Stimulated activated CD8-positive, alpha-beta memory T cell treated with anti-CD3 and anti-CD28 coated beads, Interleukin-15, amount 100 ng/mL, for 4 hours (primary cell): ENCODE results near the gene OR8B2.
A peak's percentile ranks its signal among the peaks of the same experiment; 100 is the strongest.
"Not testable (repeated sequence)": the region's sequence is repeated elsewhere in the genome, so short reads cannot be mapped to it uniquely, and the experiment has no call there.

Experiments
- DNase-seq, 2 donors: peaks; one replicate each; pipeline ENCODE4 v3.0.0-alpha.2; 2020; ENCODE audit warnings: low read depth in 2 of 2

The OR8B2 gene

DNA sequence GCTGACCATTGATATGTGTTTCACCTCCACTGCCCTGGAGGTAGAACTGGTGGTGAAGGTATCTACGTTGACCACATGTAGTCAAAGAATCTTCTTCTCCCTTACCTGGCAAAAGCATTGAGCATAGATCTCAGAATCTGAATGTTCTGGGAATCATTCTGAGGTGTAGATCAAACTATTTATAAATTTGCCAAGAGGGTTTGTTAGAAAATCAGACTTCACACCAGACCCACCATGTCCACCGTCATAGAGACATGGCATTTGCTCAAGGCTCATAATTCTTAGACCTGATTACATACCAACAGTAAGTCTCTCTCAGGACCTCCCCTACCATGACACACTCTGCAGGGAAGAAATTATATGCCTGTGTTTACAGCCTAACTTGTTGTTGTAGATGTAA is at the start of gene OR8B2:
Gene OR8B2 (minus strand): TSS at position 101 of the 400 bp plus-strand sequence. CDS start 1,156 bp downstream, outside the sequence.
- no peak for DNase-seq

DNA sequence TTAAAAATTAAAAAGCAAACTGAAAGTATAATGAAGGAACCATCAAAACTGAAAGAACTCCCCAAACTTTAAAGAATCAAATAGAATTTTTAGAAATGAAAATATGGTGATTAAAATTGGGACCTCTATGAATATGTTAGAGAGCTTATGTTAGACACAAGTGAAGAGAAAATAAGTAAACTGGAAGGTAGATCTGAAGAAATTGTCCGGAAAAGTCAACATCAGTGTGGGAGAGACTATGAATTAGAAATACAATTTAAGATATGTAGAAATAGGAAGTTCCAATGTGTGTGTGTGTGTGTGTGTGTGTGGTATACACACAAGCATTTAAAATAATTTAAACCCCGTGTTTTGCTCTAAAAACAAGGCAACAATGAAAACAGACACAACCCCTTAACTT is 45.3 kb upstream of the OR8B2 start:
- DNase-seq = no peak

- DNase-seq = no peak
These were observed 40.2 kb upstream of the OR8B2 start, which contains the start of gene OR8B4 for GRCh38 chr11:124424384-124424921. OR8B4 (minus strand) TSS chr11:124424871; CDS start chr11:124424871, 0 bp downstream.

- DNase-seq = no peak
These were observed 36.7 kb upstream of the OR8B2 start for GRCh38 chr11:124421043-124421442.

DNA sequence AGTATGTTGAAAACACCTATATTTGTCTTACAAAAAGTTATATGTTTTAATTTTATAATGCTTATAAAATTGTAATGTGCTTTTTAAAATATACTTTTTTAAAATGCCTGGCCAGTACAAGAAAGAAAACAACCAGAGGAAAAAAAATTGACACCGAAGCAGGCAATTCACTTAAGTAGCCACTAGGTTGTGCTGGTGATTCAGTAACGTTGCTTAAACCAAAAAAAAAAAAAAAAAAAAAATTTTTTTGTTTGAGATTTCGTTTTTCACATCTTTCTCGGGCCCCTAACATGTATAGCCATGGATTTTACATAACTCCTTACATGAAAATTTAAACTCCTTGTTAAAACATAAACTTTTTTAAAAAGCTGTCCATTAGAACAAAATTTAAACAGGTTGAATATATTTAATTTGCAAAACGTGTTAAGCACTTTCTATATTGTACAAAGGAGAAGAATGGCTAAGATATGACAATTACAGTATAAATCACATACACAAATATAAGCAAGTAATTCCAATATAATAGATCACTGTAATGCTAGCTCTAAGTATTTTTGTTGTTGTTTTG is 31.1 kb upstream of the OR8B2 start:
- DNase-seq = no peak

DNA sequence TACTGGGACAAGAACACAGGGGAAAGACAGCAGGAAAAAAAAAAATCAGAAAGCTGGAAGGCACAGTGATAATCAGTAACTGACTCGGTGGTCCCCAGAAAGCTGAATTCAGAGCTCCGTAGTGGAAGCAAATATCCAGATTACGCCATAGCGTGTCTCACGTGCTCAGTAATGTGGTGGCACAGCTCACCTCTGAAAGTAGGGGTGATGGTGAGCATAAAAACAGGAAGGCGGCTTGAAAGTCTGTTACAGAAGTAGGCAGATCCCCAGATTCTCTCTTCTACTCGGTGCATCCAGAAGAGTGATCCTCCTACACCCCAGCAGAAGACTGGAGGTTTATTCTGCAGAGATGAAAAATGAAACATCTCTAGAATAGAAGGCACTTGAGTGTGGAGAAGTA is 25.6 kb upstream of the OR8B2 start:
- no peak for DNase-seq

DNA sequence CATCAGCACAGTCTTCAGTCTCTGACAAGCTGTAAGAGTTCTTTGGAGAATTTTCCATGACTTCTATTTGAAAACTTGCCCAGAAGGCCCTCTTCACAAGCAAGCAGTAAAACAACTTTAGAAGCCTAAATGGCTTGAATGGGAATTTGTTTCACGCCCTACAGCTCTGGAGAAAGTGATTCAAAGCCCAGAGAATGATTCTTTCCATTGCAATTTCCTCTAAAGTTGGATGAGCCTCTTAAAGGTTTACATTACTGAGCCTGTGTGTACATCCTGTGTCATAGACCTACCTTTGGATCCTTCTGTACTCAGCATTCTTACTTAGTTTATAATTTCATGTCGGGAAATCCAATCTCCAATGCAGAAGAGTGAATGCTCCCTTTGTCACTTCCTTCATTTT is 21.3 kb upstream of the OR8B2 start:
- no peak for DNase-seq

- DNase-seq = not testable (repeated sequence)
These were observed 18.9 kb upstream of the OR8B2 start for GRCh38 chr11:124403186-124403585.

- peak in 1 of 2 donors; percentile 3 for DNase-seq
These were observed 18.1 kb upstream of the OR8B2 start for GRCh38 chr11:124402326-124402922.

DNA sequence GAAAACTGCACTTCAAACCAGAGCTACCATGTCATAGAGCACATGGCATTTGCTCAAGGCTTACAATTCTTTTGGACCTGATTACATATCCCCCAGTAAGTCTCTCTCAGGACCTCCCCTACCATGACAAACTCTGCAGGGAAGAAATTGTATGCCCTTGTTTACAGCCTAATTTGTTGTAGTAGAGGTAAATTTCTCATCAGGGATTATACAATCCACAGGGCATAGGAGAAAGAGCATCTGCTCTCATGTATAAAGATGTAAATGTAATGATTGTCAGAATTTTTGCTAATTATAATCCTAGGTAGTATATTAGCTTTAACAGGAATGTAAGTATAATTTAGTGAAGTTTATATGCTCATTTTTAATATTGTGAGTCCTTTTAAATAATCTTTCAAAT is 14.6 kb upstream of the OR8B2 start, which contains the start of gene OR8B3:
Gene OR8B3 (minus strand): TSS at position 101 of the 400 bp plus-strand sequence. CDS start 1,673 bp downstream, outside the sequence.
- no peak for DNase-seq

- not testable (repeated sequence) for DNase-seq
These were observed 12.5 kb upstream of the OR8B2 start for GRCh38 chr11:124396847-124397246.

DNA sequence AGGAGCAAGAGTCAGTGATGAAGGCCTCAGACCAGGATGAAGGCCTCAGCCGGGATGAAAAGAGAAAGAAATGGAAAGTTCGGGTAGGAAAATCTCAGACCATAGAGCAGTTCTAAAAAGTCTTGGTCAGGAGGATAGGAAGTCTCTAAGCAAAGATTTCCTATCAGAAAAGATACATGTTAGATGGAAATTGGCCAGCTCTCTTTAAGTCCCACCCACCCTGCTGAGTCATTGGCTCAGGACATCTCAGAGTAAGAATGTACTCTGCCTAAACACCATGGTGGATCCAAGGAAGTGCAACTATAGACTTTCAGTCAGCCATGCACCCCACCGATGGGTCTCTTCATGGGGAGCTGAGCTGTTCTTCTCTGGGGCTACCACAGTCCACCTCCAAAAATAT is 10.1 kb upstream of the OR8B2 start:
- no peak for DNase-seq

- DNase-seq = not testable (repeated sequence)
These were observed 1.4 kb downstream of the OR8B2 start for GRCh38 chr11:124382857-124383256.

DNA sequence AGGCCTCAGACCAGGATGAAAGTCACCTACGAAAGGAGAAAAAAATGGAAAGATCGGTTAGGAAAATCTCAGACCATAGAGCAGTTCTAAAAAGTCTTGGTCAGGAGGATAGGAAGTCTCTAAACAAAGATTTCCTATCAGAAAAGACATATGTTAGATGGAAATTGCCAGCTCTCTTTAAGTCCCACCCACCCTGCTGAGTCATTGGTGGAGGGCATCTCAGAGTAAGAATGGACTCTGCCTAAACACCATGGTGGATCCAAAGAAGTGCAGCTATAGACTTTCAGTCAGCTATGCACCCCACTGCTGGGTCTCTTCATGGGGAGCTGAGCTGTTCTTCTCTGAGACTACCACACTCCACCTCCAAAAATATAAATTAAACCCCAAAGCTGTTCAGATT is 3.7 kb downstream of the OR8B2 start:
- no peak for DNase-seq

DNA sequence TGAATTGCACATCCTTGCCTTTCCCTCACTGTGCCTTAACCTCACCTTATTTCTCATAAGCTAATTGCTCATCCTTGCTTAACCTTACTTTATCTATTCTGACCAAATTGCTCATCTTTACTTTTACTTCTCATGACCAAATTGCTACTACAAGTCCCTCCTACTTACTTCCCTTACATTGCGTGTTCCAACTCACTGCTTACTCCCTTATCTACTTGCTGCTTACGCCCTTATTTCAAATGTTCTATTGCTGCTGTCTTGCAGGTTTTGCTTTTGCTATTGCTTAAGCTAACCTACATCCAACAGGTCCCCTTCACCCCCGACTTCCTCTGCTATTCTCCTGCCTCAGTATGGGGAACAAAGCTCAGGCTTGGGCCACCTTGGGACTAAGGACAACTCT is 8.0 kb downstream of the OR8B2 start:
- DNase-seq = no peak

DNA sequence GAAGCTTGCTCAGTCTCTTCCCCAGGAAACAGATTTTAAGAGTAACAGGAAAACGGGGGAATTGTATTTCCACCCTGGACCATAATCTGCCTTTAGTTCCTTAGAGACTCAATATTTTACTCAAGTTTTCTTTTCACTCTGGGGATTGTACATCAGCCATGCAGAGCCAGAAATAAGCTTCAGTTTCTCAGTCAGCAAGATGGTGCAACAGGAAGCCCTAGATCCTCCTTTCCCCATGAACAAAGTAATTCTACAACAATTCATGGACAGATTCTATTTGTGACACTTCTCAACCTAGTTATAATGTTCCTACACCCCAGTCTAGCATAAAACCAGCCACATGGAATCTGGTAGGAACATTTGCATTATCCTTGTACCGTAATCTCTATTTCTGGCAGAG is 24.7 kb downstream of the OR8B2 start:
- DNase-seq = no peak

DNA sequence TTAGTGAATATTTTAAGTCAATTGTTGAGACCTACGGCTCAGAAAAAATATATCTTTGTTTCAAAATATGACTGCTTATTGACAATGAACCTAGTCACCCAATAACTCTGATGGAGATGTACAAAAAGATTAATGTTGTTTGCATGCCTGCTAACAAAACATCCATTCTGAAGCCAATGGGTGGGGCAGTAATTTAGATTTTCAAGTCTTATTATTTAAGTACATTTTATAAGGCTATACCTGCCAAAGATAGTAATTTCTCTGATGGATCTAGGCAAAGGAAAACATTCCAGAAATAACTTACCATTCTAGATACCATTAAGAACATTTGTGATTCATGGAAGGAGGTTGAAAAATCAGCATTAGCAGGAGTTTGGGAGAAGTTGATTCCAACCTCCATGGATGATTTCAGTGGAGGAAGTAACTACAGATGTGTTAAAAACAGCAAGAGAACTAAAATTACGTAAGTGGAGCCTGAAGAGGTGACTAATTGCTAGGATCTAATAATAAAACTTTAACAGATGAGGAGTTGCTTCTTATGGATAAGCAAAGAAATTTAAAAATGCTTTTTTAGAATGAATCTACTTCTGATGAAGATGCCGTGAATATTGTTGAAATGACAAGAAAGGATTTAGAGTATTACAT is 37.9 kb downstream of the OR8B2 start:
- no peak for DNase-seq

- DNase-seq = no peak
These were observed 40.0 kb downstream of the OR8B2 start for GRCh38 chr11:124344346-124344745.

DNA sequence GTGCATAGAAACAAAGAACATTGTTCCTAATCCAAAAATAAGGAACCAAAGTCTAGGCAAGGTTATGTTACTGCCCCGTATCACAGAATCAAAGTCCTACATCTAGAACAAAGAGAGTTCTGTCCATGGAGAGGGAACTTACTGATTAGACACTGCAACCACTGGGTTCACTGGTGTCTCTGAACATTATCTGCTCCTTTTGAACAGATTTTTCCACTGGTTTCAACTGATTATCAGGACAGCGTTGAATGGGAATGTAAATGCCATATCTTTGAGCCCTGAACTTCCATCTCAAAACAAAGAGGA is 44.2 kb downstream of the OR8B2 start:
- no peak for DNase-seq

DNA sequence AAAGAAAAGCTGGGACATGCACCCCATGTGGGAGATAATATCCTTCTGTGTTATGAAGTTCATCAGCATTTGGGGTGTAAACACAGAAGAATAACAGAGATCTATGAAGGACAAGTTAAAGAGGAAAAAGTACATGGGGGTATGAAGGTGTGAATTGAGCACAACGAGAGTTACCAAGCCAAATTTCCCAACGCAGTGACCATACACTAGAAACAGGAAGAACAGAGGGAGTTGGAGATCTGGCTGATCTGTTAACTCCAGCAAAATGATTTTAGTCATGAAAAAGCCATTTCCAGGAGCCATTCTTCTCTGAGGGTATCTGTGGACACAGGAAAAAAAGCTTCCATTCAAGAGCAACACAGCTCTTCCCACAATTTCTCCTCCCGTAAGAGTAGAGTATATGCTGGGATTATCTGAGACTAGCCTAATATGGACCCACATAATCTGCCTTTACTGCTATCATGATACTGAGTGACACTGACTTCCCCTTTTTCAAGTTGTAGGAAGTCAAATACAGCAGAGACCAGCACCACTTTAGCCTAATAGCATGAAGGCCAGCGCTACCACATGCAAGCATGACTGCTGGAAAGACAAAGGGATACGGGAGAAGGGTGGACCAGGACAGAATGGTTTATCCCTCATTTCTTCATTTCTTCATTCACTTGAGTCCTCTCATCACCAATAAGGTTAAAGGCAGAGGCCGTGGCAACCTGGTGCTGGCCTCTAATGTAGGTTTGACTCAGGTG is 44.7 kb downstream of the OR8B2 start:
- no peak for DNase-seq
